HG03432 (cell line): ENCODE data around the gene TEX13C.
"Not testable (repeated sequence)": the region's sequence is repeated elsewhere in the genome, so short reads cannot be mapped to it uniquely, and the experiment has no call there.

Experiments
- ATAC-seq: cut with Tn5 transposase; IDR thresholded peaks from one replicate; pipeline ENCODE4 v1.9.1; 2021; ENCODE audit warnings: mild to moderate bottlenecking, moderate library complexity; ENCODE audit not compliant: unreplicated experiment

The TEX13C gene

GRCh38 chrX:125319646-125320521 is at the start of gene TEX13C:
TEX13C (plus strand) TSS chrX:125319871; CDS start chrX:125320120, 249 bp downstream.
- ATAC-seq: no peak

GRCh38 chrX:125287282-125287681 is 32.4 kb upstream of the TEX13C start:
- ATAC-seq: no peak

- ATAC-seq: no peak
Observed at GRCh38 chrX:125288343-125288742, 31.3 kb upstream of the TEX13C start.

- ATAC-seq: no peak
Observed at GRCh38 chrX:125289209-125289608, 30.5 kb upstream of the TEX13C start.

- no peak for ATAC-seq
Observed at GRCh38 chrX:125289920-125290319, 29.8 kb upstream of the TEX13C start.

- ATAC-seq: no peak
Observed at GRCh38 chrX:125291124-125291523, 28.5 kb upstream of the TEX13C start.

GRCh38 chrX:125293850-125294780 is 25.6 kb upstream of the TEX13C start:
- peak; percentile 63 for ATAC-seq

- ATAC-seq: peak; percentile 86
Observed at GRCh38 chrX:125295337-125295736, 24.3 kb upstream of the TEX13C start.

- ATAC-seq: no peak
Observed at GRCh38 chrX:125298871-125299270, 20.8 kb upstream of the TEX13C start.

- ATAC-seq: no peak
Observed at GRCh38 chrX:125306335-125306866, 13.3 kb upstream of the TEX13C start.

- ATAC-seq: no peak
Observed at GRCh38 chrX:125308653-125309052, 11.0 kb upstream of the TEX13C start.

- not testable (repeated sequence) for ATAC-seq
Observed at GRCh38 chrX:125319166-125319565, 505 bp upstream of the TEX13C start.

- no peak for ATAC-seq
Observed at GRCh38 chrX:125322431-125322830, 2.8 kb downstream of the TEX13C start.

GRCh38 chrX:125326599-125326998 is 6.9 kb downstream of the TEX13C start:
- ATAC-seq: no peak

- no peak for ATAC-seq
Observed at GRCh38 chrX:125327891-125328290, 8.2 kb downstream of the TEX13C start.

- ATAC-seq: no peak
Observed at GRCh38 chrX:125333583-125333982, 13.9 kb downstream of the TEX13C start.

GRCh38 chrX:125340490-125340889 is 20.8 kb downstream of the TEX13C start:
- ATAC-seq: no peak

- no peak for ATAC-seq
Observed at GRCh38 chrX:125374169-125374568, 54.5 kb downstream of the TEX13C start.
